ENCODE results near the gene MGAT4A.

- TF ChIP-seq CTCF (IDR thresholded peaks at IDR 0.05) (no peak), EP300 (IDR thresholded peaks at IDR 0.05) (no peak), POLR2AphosphoS5 (IDR thresholded peaks at IDR 0.05) (no peak)
Observed at GRCh38 chr2:98692090-98693054, 38.6 kb downstream of the MGAT4A start.

All from suprapubic skin (tissue), 4 donors.